ENCODE data around the gene EEF1G.

The EEF1G gene

GRCh38 chr11:62548545-62549335 is 25.0 kb downstream of the EEF1G start:
- Histone ChIP-seq H3K9ac (ENCODE audit: low read depth, low read length) (no peak overlapping the region), H3K4me2 (ENCODE audit: low read length) (peak overlapping the region; percentile 96), H3K4me3 (ENCODE audit: low read length) (peak overlapping the region; percentile 10), H3K4me1 (ENCODE audit: control insufficient read depth, insufficient read depth, low read length) (peaks cover 41% of the 10 kb centered on the region), H3K9me3 (replicated peaks; ENCODE audit: low read length) (no peaks in the 10 kb centered on the region), H3K27me3 (ENCODE audit: control insufficient read depth, insufficient read depth, low read length) (no peaks in the 10 kb centered on the region), H3K36me3 (ENCODE audit: insufficient read depth, low read length) (peaks cover 15% of the 10 kb centered on the region)

DNA sequence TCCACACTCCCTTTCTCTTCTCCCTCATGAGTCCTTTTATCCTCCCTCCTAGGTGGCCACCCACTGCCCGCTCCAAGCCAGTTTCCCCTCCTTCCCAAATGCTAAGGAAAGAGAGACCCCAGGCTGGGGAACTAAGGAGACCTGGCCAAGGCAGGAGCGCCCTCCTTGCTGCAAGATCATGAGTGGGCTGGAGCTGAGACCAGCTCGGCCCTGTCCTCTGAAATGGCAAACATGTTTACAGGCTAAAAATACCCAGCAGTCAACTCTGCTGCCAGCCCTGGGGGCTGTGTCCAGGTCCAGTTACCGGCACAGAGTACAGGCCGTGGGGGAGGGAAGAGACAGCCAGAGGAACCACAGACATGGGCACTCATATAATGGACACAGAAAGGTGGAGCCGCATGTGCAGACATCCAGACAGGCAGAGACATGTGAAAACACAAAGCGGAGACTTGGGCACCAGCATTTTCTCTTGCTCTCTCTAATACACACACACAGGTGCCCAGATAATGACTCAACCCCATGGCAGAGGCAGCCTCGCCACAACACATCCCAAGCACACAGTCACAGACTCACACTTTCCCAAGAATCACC is 25.9 kb downstream of the EEF1G start:
- H3K9ac ChIP-seq (ENCODE audit: low read depth, low read length): peak overlapping the region; percentile 95
- H3K4me1 ChIP-seq (ENCODE audit: control insufficient read depth, insufficient read depth, low read length): peaks cover 38% of the 10 kb centered on the region
- H3K4me2 ChIP-seq (ENCODE audit: low read length): peak overlapping the region; percentile 96
- peaks cover 24% of the 10 kb centered on the region for H3K36me3 ChIP-seq (ENCODE audit: insufficient read depth, low read length)
- no peaks in the 10 kb centered on the region for H3K27me3 ChIP-seq (ENCODE audit: control insufficient read depth, insufficient read depth, low read length)
- H3K9me3 ChIP-seq (replicated peaks; ENCODE audit: low read length): no peaks in the 10 kb centered on the region
- H3K4me3 ChIP-seq (ENCODE audit: low read length): peak overlapping the region; percentile 97

GRCh38 chr11:62546929-62547625 is 26.6 kb downstream of the EEF1G start:
- Histone ChIP-seq H3K9me3 (replicated peaks; ENCODE audit: low read length) (no peaks in the 10 kb centered on the region), H3K4me1 (ENCODE audit: control insufficient read depth, insufficient read depth, low read length) (peaks cover 37% of the 10 kb centered on the region)

GRCh38 chr11:62546244-62546928 is 27.3 kb downstream of the EEF1G start, which contains the start of gene AHNAK:
Gene AHNAK, minus strand, starts transcription at chr11:62546806. Its CDS starts 10,708 bp downstream, at chr11:62536098.
- peak within 1 kb of the TSS; percentile 95 for H3K9ac ChIP-seq (ENCODE audit: low read depth, low read length)
- no peaks in the 10 kb centered on the region for H3K27me3 ChIP-seq (ENCODE audit: control insufficient read depth, insufficient read depth, low read length)
- H3K36me3 ChIP-seq (ENCODE audit: insufficient read depth, low read length): peaks cover 30% of the 10 kb centered on the region
- peaks cover 37% of the 10 kb centered on the region for H3K4me1 ChIP-seq (ENCODE audit: control insufficient read depth, insufficient read depth, low read length)
- peak within 1 kb of the TSS; percentile 96 for H3K4me2 ChIP-seq (ENCODE audit: low read length)
- H3K9me3 ChIP-seq (replicated peaks; ENCODE audit: low read length): no peaks in the 10 kb centered on the region
- H3K4me3 ChIP-seq (ENCODE audit: low read length): peak within 1 kb of the TSS; percentile 97

More at GRCh38 chr11:62546929-62547625, 26.6 kb downstream of the EEF1G start:
- Histone ChIP-seq H3K9ac (ENCODE audit: low read depth, low read length) (peak overlapping the region; percentile 95), H3K4me2 (ENCODE audit: low read length) (peak overlapping the region; percentile 96), H3K27me3 (ENCODE audit: control insufficient read depth, insufficient read depth, low read length) (no peaks in the 10 kb centered on the region), H3K36me3 (ENCODE audit: insufficient read depth, low read length) (peaks cover 24% of the 10 kb centered on the region), H3K4me3 (ENCODE audit: low read length) (peak overlapping the region; percentile 97)

DNA sequence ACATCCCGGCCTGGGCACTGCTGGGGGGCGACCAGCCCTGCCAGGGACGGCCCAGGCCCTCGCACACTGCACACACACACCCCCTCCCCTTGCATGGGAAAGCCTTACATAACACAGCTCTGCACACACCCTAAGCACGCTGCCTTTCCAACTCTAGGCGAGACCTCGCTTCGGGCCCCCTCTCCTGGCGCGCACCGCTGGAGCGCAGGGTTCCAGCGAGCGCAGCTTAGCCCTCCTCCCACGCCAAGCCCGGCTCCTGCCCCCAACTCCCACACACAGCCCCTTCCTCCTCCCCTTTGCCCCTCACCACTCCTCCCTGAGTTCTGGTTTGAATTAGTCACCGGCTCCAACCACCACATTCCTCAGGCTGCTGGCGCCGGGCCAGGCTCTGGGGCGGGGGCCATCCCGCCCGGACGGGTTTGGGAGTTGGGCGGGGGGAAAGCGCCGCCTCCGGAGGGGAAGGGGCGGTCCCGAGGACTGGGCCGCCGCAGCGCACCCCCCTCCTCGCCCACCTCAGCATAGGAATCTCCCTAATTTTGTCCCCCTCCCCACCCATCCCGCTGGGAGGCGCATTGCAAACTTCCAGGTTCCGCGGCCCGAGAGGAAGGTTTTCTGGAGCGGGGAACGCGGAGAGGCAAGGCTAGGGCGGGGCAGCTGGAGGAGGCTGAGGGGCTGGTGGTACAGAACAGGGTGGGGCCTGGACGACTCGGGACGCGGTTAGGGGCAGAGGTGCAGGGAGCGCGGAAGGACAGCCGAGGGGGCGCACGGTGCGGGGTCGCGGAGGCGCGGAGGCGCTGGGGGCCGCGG is 28.1 kb downstream of the EEF1G start:
- Histone ChIP-seq H3K4me2 (ENCODE audit: low read length) (peak overlapping the region; percentile 96), H3K4me3 (ENCODE audit: low read length) (peak overlapping the region; percentile 97), H3K36me3 (ENCODE audit: insufficient read depth, low read length) (peaks cover 32% of the 10 kb centered on the region), H3K9me3 (replicated peaks; ENCODE audit: low read length) (no peaks in the 10 kb centered on the region), H3K9ac (ENCODE audit: low read depth, low read length) (peak overlapping the region; percentile 95), H3K4me1 (ENCODE audit: control insufficient read depth, insufficient read depth, low read length) (peaks cover 45% of the 10 kb centered on the region), H3K27me3 (ENCODE audit: control insufficient read depth, insufficient read depth, low read length) (no peaks in the 10 kb centered on the region)

- no peaks in the 10 kb centered on the region for H3K27me3 ChIP-seq (ENCODE audit: control insufficient read depth, insufficient read depth, low read length)
- H3K4me1 ChIP-seq (ENCODE audit: control insufficient read depth, insufficient read depth, low read length): peaks cover 53% of the 10 kb centered on the region
- no peaks in the 10 kb centered on the region for H3K9me3 ChIP-seq (replicated peaks; ENCODE audit: low read length)
- H3K36me3 ChIP-seq (ENCODE audit: insufficient read depth, low read length): peaks cover 34% of the 10 kb centered on the region
- peak overlapping the region; percentile 96 for H3K4me2 ChIP-seq (ENCODE audit: low read length)
- H3K4me3 ChIP-seq (ENCODE audit: low read length): peak overlapping the region; percentile 97
- peak overlapping the region; percentile 95 for H3K9ac ChIP-seq (ENCODE audit: low read depth, low read length)
These were observed 28.9 kb downstream of the EEF1G start for GRCh38 chr11:62544581-62545436.

GRCh38 chr11:62543680-62544444 is 29.8 kb downstream of the EEF1G start:
- Histone ChIP-seq H3K27me3 (ENCODE audit: control insufficient read depth, insufficient read depth, low read length) (no peaks in the 10 kb centered on the region), H3K4me2 (ENCODE audit: low read length) (peak overlapping the region; percentile 96), H3K4me3 (ENCODE audit: low read length) (peak overlapping the region; percentile 97), H3K36me3 (ENCODE audit: insufficient read depth, low read length) (peaks cover 41% of the 10 kb centered on the region), H3K9me3 (replicated peaks; ENCODE audit: low read length) (no peaks in the 10 kb centered on the region), H3K4me1 (ENCODE audit: control insufficient read depth, insufficient read depth, low read length) (peaks cover 59% of the 10 kb centered on the region), H3K9ac (ENCODE audit: low read depth, low read length) (peak overlapping the region; percentile 95)

DNA sequence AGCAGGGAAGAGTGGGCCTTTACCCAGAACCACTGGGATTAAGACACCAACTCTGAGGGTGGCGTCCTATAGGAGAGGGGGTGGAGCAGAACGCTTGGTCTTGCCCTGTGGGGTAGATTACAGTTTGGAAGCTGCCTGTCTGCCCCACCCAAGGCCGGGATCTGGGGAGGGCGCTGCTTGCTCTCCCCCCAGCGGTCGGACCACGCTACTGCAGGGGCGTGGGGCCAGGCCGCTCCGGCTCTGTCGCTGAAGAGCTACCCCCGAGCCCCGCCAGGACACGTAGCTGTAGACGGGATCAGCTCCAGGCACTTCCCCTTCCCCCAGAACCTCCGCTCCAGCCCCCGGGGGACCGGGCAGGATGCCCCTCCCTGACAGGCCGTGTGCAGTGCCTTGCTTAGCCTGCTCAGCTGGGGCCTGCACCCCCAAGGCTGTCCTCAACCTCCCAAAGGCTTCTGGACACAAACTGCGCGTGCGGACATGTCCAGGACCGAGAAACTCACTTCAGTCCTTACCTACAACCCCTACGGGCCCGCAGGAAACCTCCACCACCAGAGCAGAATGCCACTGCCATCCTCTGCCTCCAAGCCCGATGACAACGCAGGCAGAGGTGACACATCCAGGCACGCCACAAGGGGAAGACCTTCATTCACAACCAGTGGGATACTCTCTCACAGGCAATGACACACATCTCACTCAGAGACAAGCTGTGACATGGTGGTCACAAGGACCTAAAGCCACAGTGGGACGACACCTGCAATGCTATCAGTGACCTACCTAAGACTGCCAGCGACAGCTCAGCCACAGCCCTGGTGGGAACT is 30.7 kb downstream of the EEF1G start:
- Histone ChIP-seq H3K9ac (ENCODE audit: low read depth, low read length) (peak overlapping the region; percentile 95), H3K27me3 (ENCODE audit: control insufficient read depth, insufficient read depth, low read length) (no peaks in the 10 kb centered on the region), H3K4me1 (ENCODE audit: control insufficient read depth, insufficient read depth, low read length) (peaks cover 59% of the 10 kb centered on the region), H3K4me3 (ENCODE audit: low read length) (peak overlapping the region; percentile 97), H3K9me3 (replicated peaks; ENCODE audit: low read length) (no peaks in the 10 kb centered on the region), H3K36me3 (ENCODE audit: insufficient read depth, low read length) (peaks cover 50% of the 10 kb centered on the region), H3K4me2 (ENCODE audit: low read length) (peak overlapping the region; percentile 96)

DNA sequence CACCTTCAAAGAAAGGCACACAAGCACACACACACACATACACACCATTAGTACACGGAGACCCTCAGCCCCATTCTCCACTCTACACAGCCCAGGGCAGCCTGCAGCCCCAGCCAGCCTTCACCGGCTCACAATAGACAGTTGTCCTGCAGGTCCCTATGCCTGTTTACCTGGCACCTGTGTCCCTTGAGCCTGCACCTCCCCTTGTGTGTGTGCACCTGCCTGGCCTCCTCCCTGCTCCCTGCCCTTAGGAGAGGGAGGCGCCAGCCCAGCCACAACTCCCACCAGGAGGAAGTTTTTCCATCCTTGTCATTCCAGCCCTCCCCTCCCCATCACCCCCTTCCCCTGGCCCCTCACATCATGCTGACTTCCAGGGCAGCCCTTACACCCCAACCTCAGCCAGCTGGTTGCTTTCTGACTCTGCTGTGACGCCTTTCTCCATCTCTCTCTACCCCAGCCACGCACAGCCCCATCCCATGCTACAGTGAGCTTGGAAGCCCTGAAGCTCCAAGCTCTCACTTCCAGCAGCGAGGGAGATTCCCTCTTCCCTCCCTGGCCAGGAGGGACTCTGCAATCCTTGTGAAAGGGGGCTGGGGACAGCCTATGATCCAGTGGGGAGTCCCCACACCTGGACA is 31.5 kb downstream of the EEF1G start:
- peaks cover 59% of the 10 kb centered on the region for H3K4me1 ChIP-seq (ENCODE audit: control insufficient read depth, insufficient read depth, low read length)
- peak overlapping the region; percentile 97 for H3K4me3 ChIP-seq (ENCODE audit: low read length)
- no peaks in the 10 kb centered on the region for H3K27me3 ChIP-seq (ENCODE audit: control insufficient read depth, insufficient read depth, low read length)
- peak overlapping the region; percentile 95 for H3K9ac ChIP-seq (ENCODE audit: low read depth, low read length)
- peaks cover 52% of the 10 kb centered on the region for H3K36me3 ChIP-seq (ENCODE audit: insufficient read depth, low read length)
- H3K4me2 ChIP-seq (ENCODE audit: low read length): peak overlapping the region; percentile 96
- no peaks in the 10 kb centered on the region for H3K9me3 ChIP-seq (replicated peaks; ENCODE audit: low read length)
